GM18858 (cell line): ENCODE data around the gene RPS16.

Experiments used
- ATAC-seq: cut with Tn5 transposase; IDR thresholded peaks from one replicate; pipeline ENCODE4 v1.9.1; 2021; ENCODE audit not compliant: unreplicated experiment

RPS16 gene

GRCh38 chr19:39408392-39409207 lies 27.1 kb downstream of the RPS16 start:
- ATAC-seq: no peak

GRCh38 chr19:39407660-39408391 lies 27.9 kb downstream of the RPS16 start:
- ATAC-seq: no peak

- no peak for ATAC-seq
Measured at GRCh38 chr19:39407410-39407659, 28.4 kb downstream of the RPS16 start.

GRCh38 chr19:39406656-39407409 lies 28.9 kb downstream of the RPS16 start, which contains the start of gene ZFP36:
TSS of gene ZFP36 (plus strand) at chr19:39406847. CDS start at chr19:39406905, 58 bp downstream.
- no peak for ATAC-seq

- no peak for ATAC-seq
Measured at GRCh38 chr19:39405958-39406655, 29.6 kb downstream of the RPS16 start.

- no peak for ATAC-seq
Measured at GRCh38 chr19:39405261-39405957, 30.3 kb downstream of the RPS16 start.

GRCh38 chr19:39403331-39404312 lies 32.1 kb downstream of the RPS16 start:
- no peak for ATAC-seq

- no peak for ATAC-seq
Measured at GRCh38 chr19:39402346-39403300, 33.1 kb downstream of the RPS16 start.

GRCh38 chr19:39401549-39402345 lies 34.0 kb downstream of the RPS16 start:
- ATAC-seq: no peak

GRCh38 chr19:39401070-39401548 lies 34.6 kb downstream of the RPS16 start:
- ATAC-seq: no peak

- no peak for ATAC-seq
Measured at GRCh38 chr19:39400061-39400460, 35.7 kb downstream of the RPS16 start.

- no peak for ATAC-seq
Measured at GRCh38 chr19:39399668-39400050, 36.1 kb downstream of the RPS16 start.

- no peak for ATAC-seq
Measured at GRCh38 chr19:39398297-39398864, 37.4 kb downstream of the RPS16 start.

GRCh38 chr19:39397360-39398296 lies 38.1 kb downstream of the RPS16 start:
- ATAC-seq: peak; percentile 29

- peak; percentile 82 for ATAC-seq
Measured at GRCh38 chr19:39390751-39391437, 44.9 kb downstream of the RPS16 start, which contains the start of the genes MED29 and PAF1. TSS of gene MED29 (plus strand) at chr19:39391378. CDS start at chr19:39391423, 45 bp downstream. TSS of gene PAF1 (minus strand) at chr19:39391106. CDS start at chr19:39390864, 242 bp downstream.
